ENCODE data around the gene PTEN. TPM values are rescaled to one million over a fixed set of nuclear protein-coding genes. Genes with fewer than 3 reads are reported as not detected.

Gene PTEN
- polyA plus RNA-seq, 4 donors, result 57.5 to 84.0 (median 70.2) TPM

GRCh38 chr10:87961314-87961713, 97.9 kb downstream of the PTEN start:
- no peak for DNase-seq (ENCODE audit: low read depth in 4 of 4, low spot score in 3 of 4)

DNA sequence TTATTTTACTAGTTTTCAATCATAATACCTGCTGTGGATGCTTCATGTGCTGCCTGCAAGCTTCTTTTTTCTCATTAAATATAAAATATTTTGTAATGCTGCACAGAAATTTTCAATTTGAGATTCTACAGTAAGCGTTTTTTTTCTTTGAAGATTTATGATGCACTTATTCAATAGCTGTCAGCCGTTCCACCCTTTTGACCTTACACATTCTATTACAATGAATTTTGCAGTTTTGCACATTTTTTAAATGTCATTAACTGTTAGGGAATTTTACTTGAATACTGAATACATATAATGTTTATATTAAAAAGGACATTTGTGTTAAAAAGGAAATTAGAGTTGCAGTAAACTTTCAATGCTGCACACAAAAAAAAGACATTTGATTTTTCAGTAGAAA, 103.0 kb downstream of the PTEN start:
- no peak for DNase-seq (ENCODE audit: low read depth in 4 of 4, low spot score in 3 of 4)

GRCh38 chr10:87973635-87974034, 110.2 kb downstream of the PTEN start:
- no peak for DNase-seq (ENCODE audit: low read depth in 4 of 4, low spot score in 3 of 4)

- DNase-seq (ENCODE audit: low read depth in 4 of 4, low spot score in 3 of 4), result no peak
These were observed 110.7 kb downstream of the PTEN start for GRCh38 chr10:87974130-87974529.

GRCh38 chr10:87974769-87975168, 111.3 kb downstream of the PTEN start:
- DNase-seq (ENCODE audit: low read depth in 4 of 4, low spot score in 3 of 4), result no peak

GRCh38 chr10:87976101-87976743, 112.8 kb downstream of the PTEN start:
- no peak for DNase-seq (ENCODE audit: low read depth in 4 of 4, low spot score in 3 of 4)

DNA sequence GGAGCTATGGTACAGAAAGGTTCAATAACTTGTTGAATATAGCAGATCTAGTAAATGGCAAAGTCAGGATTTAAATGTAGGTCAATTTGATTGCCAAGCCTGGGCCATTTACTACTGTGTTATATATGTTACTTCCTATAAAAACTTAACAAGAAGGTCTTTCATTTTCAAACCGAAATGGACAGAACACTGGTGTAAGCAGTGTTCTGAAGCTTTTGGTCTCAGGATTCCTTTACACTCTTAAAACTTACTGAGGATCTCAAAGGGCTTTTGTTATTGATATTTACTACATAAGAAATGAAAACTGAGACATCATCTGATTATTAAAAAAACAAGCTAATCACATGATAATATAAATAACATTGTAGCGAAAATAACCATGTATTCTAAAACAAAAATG, 114.7 kb downstream of the PTEN start:
- no peak for DNase-seq (ENCODE audit: low read depth in 4 of 4, low spot score in 3 of 4)

DNA sequence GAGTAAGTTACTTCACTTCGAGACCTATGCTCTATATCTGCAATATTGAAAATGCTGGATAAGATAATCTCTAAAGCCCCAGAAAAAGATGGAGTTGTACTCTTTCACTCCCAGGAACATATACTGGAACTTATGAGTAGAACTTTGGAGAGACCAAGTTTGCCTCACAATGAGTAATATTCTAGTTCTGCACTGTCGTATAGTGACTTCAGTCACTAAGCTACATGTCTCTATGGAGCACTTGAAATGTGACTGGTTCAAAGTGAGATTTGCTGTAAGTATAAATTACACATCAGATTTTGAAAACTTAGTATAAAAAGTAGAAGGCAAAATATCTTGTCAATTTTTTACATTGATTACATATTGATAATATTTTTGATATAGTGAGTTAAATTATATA, 116.4 kb downstream of the PTEN start:
- no peak for DNase-seq (ENCODE audit: low read depth in 4 of 4, low spot score in 3 of 4)

DNA sequence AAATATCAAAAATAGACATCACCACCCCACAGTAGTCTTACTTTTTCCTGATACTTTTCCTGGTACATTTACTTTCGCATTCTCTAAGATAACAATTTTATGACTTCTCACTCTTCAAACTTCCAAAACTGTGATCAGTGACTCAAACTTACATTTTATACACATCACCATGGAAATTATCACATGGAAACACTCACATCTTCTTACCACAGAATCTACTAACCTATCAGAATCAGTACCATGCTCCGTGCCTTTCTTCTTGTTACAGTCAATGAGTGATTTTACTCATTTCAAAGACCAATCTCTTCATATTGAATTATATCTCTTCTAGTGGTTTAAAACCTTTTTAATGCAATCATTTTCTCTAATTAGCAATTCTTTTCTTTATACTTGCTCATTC, 120.3 kb downstream of the PTEN start:
- DNase-seq (ENCODE audit: low read depth in 4 of 4, low spot score in 3 of 4), result no peak

DNA sequence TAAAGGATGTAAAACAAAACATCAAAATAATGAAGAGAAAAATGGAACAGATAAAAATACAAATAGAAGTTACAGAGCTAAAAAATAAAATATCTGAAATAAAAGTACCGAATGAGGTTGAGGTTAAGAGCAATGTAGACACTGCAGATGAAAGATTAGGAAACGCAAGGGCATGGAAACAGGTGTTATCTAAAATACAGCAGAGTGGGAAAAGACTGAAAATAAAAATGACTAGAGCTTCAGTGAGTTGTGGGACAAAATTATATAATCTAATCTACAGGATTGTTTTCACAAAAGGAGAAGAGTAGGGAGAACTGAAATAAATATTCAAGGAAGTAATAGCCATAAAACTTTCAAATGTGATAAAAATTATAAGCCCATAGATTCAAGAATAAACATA, 123.8 kb downstream of the PTEN start:
- no peak for DNase-seq (ENCODE audit: low read depth in 4 of 4, low spot score in 3 of 4)

DNA sequence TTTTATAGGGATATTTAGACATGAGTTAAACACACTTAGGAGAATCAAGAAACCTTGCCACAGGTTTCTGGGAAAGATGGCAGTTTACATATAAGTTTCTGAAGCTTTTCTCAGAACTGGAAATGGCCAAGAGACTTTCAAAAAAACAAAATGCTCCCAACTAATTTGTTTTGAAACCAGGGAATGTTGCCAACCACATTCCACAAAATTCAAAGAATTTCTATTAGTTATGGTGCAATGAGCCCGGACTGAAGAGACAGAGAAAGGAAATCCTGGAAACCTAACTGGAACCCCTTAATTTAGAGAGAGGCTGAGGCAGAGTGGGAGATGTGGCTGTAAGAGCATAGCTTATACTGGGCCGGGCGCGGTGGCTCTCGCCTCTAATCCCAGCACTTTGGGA, 128.5 kb downstream of the PTEN start:
- DNase-seq (ENCODE audit: low read depth in 4 of 4, low spot score in 3 of 4), result no peak

- no peak for DNase-seq (ENCODE audit: low read depth in 4 of 4, low spot score in 3 of 4)
These were observed 141.0 kb downstream of the PTEN start for GRCh38 chr10:88004451-88004850.

DNA sequence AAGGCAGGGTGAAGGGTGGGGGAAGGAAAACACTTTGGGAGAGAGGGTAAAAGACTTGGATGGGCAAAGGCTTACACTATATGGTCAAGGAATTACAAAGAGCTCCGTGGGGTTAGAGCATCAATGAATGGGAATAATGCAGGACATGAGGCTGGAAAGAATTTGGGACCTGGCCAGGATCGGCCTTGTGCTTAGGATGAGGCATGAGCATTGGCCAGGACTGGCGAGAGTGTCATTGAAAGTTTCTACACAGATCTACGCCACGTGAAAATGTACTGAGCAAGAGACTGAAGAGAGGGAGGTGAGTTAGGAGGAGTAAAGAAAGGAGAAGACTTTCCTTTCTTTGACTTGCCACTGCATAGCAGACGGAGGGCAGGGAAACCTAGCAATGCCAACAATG, 142.8 kb downstream of the PTEN start:
- DNase-seq (ENCODE audit: low read depth in 4 of 4, low spot score in 3 of 4), result no peak

DNA sequence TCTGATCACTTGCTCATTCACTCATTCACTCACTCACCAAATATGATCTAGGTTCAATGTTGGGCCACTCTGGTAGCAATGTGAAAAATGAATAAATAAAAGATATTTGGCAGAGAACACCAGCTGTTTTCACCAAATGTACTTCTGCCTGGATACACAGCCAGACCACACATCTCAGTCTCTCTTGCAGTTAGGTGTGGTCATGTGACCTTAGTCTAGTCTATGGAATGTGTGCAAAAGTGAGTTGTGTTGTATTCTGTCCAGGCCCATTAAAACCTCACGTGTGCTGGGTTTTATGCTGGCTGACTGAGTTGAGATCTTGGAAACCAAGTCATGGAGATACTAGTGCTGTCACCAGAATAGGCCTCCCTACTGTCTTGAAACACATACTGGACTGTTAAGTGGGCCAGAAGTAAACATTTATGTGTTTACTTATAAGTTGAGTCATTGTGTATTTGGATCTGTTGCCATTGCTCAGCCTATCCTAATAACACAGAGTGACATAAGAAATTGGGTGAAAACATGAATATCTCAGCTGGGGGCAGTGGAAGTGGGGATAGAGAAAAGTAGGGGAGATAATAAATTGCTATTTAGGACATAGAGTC, 145.5 kb downstream of the PTEN start:
- DNase-seq (ENCODE audit: low read depth in 4 of 4, low spot score in 3 of 4), result no peak

DNA sequence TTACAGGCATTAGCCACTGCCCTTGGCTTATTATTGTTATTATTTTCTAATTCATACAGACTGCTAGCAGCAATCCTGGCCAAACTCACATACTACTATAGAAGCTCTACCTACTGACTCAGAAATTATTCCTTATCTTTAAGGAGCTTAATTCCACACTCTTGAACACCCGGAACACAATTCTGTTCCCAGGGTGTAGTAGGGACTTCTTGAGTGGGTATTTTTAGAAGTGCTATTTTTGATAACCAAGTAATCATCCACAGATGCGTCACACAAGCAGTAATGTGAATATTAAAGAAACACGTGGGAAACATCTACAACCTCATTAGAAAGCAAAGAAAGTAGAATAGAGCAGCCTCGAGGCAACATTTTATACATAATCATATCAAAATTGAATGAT, 149.2 kb downstream of the PTEN start:
- DNase-seq (ENCODE audit: low read depth in 4 of 4, low spot score in 3 of 4), result no peak

DNA sequence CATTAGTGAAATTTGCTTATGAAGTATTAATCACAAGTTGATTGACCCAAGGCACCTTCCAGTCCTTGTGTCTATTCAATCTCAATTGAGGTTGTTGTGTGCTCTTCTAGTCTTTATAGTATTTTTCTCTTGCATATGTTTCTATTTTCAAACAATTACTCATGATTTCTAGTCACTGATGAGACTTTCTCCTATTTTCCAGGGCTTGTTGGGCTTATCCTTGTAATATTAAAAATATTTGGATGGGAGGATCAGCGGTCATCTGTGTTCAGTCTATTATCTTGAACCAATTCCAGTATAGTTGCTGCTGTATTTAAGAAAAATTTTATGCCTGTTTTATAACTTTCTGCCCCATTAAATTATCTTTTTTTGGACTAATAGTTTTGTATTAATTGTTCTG, 154.4 kb downstream of the PTEN start:
- no peak for DNase-seq (ENCODE audit: low read depth in 4 of 4, low spot score in 3 of 4)

GRCh38 chr10:88019753-88020152, 156.3 kb downstream of the PTEN start:
- DNase-seq (ENCODE audit: low read depth in 4 of 4, low spot score in 3 of 4), result no peak

Other genes with a start within 250 kb of the PTEN start
- gene PAPSS2, start 203.7 kb upstream of the PTEN start, polyA plus RNA-seq (ENCODE audit: insufficient read length in 4 of 4), result 10 to 100 TPM; 22.8 to 59.0 (median 41.5) TPM
- gene ATAD1, start 45.4 kb upstream of the PTEN start, polyA plus RNA-seq (ENCODE audit: insufficient read length in 4 of 4), result 10 to 100 TPM; 42.5 to 74.4 (median 62.0) TPM
- gene KLLN, start 92 bp upstream of the PTEN start, polyA plus RNA-seq (ENCODE audit: insufficient read length in 4 of 4), result 1 to 10 TPM in 3 of 4 donors, under 1 TPM in 1; 0.48 to 1.9 (median 1.4) TPM